ENCODE measurements around the gene CRACDL. TPM values are rescaled to one million over a fixed set of nuclear protein-coding genes. Genes with fewer than 3 reads are reported as not detected.

Gene CRACDL
- total and polyA plus RNA-seq, 2 donors: 2.4 to 6.2 TPM

DNA sequence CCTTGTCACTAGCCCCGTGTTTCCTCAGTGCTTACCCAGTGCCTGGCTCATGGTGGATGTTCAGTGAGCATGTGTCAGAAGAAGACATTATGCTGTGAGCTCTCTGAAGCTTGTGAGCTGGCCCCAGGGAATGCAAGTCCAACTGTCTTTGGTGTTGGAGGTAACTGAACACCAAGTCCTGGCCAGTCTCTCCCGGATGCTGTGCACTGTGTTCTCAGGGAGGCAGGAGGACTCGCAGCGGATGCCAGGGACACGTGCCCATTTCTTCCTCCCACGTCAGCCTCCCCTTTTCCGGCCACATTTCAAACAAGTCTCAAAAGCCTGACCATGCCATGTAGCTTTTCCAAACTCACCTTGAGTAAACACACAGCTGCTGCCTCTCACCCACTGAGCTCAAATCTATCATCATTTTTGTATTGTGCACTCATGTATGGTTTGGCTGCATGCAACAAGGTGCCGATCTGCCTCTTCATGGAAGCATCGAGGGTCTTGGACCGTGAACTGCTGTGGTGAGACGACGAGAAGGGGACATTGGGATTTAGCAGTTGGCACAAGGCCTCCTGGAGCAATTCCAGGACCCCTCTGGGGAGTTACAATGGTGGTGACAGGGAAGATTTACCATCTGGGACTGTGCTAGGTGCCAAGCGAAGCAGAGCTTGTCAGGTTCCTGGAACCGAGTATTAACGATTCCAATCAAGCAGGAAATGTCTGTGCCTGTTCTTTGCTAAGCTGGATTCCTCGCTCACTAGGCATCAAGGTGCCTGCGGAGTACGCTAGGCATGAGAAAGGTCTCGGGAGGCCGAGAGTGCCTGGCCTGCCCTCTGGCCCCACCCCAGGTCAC, 160.7 kb downstream of the CRACDL start:
- Histone ChIP-seq H3K36me3 (ENCODE audit: insufficient read depth) (no peaks in the 10 kb centered on the region), H3K4me1 (ENCODE audit: insufficient read depth) (no peaks in the 10 kb centered on the region), H3K4me3 (ENCODE audit: low read depth, low read length) (no peak overlapping the region), H3K27ac (ENCODE audit: low read depth) (no peak overlapping the region)
- WGBS: 58% methylated on average over 20 of the region's 20 CpGs
- DNase-seq (ENCODE audit: extremely low spot score): no peak

DNA sequence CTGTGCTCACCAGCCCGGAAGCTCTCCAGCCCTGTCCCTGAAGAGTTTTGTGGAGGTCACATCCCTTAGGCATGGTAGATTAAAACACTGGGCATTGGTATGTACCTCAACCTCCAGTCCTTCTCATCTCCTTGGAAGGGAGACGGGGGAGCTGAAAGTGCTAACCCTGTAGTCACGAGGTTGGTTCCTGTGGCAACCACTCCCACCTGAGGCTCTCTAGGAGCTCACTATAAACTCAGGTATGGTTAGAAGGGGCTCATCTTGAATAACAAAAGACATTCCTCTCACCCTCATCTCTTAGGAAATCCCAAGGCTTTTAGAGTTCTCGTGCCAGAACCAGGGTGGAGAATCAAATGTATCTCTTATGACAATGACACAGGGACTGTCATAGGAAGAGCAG, 162.1 kb downstream of the CRACDL start:
- Histone ChIP-seq H3K4me1 (ENCODE audit: insufficient read depth) (no peaks in the 10 kb centered on the region), H3K27ac (ENCODE audit: low read depth) (no peak overlapping the region), H3K4me3 (ENCODE audit: low read depth, low read length) (no peak overlapping the region), H3K36me3 (ENCODE audit: insufficient read depth) (no peaks in the 10 kb centered on the region)
- no peak for DNase-seq (ENCODE audit: extremely low spot score)
- WGBS: 91% methylated on average over 4 of the region's 4 CpGs

DNA sequence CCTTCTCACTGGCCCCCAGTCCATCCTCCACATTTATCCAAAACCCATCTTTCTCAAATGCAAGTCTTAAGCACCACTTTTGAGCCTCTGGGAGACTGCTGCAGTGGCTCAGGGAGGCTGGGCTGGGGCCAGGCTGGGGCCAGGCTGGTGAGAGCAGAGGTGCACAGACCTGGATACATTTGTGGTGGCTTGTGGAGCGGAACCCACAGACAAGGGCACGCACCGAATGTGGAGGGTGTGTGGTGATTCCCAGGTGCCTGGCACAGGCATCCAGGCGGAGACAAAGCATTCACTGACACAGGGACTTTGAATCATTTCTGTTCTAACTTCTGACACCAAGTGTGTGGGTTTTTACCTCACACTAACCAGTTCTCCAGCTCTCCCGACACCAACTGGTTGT, 162.9 kb downstream of the CRACDL start:
- no peak for DNase-seq (ENCODE audit: extremely low spot score)
- Histone ChIP-seq H3K4me3 (ENCODE audit: low read depth, low read length) (no peak overlapping the region), H3K27ac (ENCODE audit: low read depth) (no peak overlapping the region), H3K36me3 (ENCODE audit: insufficient read depth) (no peaks in the 10 kb centered on the region), H3K4me1 (ENCODE audit: insufficient read depth) (no peaks in the 10 kb centered on the region)
- 87% methylated on average over 5 of the region's 5 CpGs for WGBS

DNA sequence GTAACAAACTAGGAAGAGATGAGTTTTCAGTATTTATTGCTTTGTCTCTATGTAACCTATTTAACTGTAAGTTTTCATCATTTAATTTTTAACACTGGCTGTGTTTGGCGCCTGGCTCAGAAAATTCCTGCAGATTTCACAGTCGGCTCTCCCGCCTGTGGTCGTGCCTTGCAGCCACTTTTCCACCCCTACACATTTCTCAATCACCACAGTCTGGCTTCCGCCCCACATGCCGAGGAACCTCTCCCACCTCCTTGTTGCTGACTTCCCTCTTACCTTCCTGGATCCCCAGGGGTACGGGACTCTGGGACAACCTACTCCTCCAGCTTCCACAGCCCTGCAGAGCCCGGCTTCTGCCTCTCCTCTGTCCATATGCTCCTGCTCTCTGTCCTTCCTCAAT, 163.5 kb downstream of the CRACDL start:
- H3K27ac ChIP-seq (ENCODE audit: low read depth): no peak overlapping the region
- no peak for DNase-seq (ENCODE audit: extremely low spot score)
- no peak overlapping the region for H3K4me3 ChIP-seq (ENCODE audit: low read depth, low read length)
- no peaks in the 10 kb centered on the region for H3K36me3 ChIP-seq (ENCODE audit: insufficient read depth)
- 83% methylated on average over 8 of the region's 8 CpGs for WGBS
- H3K4me1 ChIP-seq (ENCODE audit: insufficient read depth): no peaks in the 10 kb centered on the region

DNA sequence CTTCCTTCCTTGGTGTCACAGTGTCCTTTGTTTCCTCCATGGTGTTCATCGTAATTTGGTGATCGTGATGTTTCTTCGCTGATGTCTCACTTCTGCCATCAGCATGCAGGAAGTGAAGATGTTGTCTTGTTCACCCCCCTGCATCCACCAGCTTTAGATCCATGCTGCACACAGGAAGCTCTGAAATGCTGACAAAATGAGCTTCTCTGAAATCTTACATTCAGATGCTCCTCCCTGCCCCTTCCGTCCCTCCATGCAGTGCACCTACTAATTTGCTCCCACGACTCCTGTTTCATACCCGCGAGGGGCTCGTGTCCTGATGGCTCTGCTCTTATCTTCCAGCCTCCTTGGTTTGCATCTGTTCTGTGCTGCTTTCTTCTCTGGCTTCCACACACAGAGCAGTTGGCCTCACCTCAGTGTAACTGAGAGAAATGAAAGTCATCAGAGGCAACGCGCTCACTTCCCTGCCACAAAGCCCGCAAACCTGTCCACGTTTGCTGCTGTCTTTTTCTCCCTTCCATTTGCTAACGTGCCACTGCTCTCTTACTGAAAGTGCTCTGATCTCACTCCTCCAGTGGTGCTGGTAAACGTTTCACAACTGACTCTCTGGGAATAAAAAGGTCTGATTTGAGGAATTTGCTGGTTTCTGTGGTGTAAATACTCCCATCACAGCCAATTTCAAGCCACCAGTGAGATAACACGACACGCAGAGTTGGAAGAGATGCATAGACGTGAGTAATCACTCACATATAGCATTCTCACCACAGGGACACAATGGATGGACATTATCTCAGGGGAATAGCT, 164.1 kb downstream of the CRACDL start:
- no peaks in the 10 kb centered on the region for H3K4me1 ChIP-seq (ENCODE audit: insufficient read depth)
- no peak for DNase-seq (ENCODE audit: extremely low spot score)
- no peak overlapping the region for H3K4me3 ChIP-seq (ENCODE audit: low read depth, low read length)
- WGBS: 41% methylated on average over 17 of the region's 17 CpGs
- H3K27ac ChIP-seq (ENCODE audit: low read depth): no peak overlapping the region
- H3K36me3 ChIP-seq (ENCODE audit: insufficient read depth): no peaks in the 10 kb centered on the region

DNA sequence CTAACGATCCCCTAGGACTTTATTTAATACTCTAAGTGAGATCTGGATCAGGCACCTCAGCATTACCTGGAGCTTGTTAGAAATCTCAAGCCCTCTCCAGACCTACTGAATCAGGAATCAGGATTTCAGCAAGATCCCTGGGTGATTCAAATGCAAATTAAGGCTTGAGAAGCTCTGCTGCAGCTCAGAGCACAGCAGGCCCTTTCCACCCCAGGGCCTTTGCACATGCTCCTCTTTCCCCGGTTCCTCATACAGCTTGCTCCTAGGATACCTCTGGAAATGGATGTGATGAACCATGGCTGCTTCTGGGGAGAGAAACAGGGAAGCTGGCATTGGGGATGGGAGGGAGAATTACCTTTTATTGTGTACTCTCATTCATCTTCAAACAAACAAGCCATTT, 164.8 kb downstream of the CRACDL start:
- no peak overlapping the region for H3K4me3 ChIP-seq (ENCODE audit: low read depth, low read length)
- H3K36me3 ChIP-seq (ENCODE audit: insufficient read depth): no peaks in the 10 kb centered on the region
- H3K27ac ChIP-seq (ENCODE audit: low read depth): no peak overlapping the region
- DNase-seq (ENCODE audit: extremely low spot score): no peak
- no peaks in the 10 kb centered on the region for H3K4me1 ChIP-seq (ENCODE audit: insufficient read depth)
- WGBS: 83% methylated on average over 2 of the region's 2 CpGs

DNA sequence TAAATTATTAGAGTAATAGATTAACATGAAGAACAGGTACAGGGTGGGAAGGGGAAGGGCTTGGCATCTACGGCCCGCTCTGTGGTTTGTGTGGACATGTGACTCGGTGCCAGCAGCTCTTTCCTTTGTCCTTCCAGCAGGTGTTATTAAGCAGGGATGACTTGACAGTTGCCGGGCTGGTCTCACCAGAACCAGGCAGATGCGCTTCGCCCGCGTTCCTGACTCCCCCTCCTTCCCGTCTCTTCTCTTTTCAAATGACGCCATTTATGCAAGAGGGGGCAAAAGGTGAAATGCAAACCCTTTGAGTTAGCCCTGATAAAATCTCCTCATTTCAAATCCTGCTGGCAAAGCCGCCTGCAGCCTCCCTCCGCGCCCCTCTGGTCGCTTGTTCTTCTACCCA, 166.2 kb downstream of the CRACDL start:
- H3K4me1 ChIP-seq (ENCODE audit: insufficient read depth): no peaks in the 10 kb centered on the region
- DNase-seq (ENCODE audit: extremely low spot score): no peak
- H3K36me3 ChIP-seq (ENCODE audit: insufficient read depth): no peaks in the 10 kb centered on the region
- H3K4me3 ChIP-seq (ENCODE audit: low read depth, low read length): no peak overlapping the region
- 60% methylated on average over 14 of the region's 14 CpGs for WGBS
- H3K27ac ChIP-seq (ENCODE audit: low read depth): no peak overlapping the region

DNA sequence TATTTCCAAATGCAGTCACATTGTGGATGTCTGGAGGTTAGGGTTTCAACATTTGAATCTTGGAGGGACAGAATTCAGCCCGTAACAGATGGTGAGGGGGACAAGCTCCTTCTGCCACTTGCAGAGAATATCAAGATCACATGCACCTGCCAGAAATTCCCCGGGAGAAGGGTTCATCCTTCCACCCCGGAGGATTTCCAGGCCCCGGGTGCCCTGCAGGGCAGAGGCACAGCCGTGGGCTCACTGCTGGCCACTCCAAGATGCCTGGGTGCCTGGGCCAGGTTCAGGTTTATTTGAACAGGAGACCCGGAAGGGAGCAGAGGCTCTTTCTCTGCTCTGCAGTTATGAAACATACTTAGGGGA, 166.9 kb downstream of the CRACDL start:
- Histone ChIP-seq H3K4me1 (ENCODE audit: insufficient read depth) (no peaks in the 10 kb centered on the region), H3K27ac (ENCODE audit: low read depth) (no peak overlapping the region), H3K36me3 (ENCODE audit: insufficient read depth) (no peaks in the 10 kb centered on the region), H3K4me3 (ENCODE audit: low read depth, low read length) (no peak overlapping the region)
- 87% methylated on average over 6 of the region's 6 CpGs for WGBS
- no peak for DNase-seq (ENCODE audit: extremely low spot score)

DNA sequence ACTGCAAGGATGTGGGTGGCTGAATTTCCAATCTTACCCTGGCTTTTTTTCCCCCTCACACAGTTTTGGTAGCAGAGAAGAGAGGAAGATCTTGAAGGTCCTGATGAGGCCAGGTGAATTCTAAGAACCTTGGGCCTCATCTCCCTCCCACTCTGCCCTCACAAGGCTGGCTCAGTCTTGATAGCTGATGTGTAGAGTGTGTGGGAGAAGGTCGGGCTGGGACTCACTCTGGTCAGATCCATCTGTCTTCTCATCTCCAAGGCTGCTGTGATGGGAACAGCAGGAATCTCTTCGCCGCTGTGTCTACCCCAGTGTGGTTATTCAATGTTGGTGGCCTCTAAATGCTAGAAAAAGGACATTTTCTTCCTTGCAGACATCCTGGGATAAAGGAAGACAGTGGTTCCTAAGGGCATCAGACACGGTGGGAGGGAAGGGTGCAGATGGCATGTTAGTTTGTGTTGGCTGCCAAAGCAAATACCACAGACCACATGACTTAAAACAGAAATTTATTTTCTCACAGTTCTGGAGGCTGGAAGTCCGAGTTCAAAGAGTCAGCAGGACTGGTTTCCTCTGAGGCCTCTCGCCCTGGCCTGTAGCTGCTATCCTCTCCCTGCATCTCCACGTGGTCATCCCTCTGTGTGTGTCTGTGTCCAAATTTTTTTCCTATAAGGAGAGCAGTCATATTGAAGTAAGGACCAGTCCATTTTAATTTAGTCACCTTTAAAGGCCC, 167.5 kb downstream of the CRACDL start:
- 74% methylated on average over 7 of the region's 7 CpGs for WGBS
- no peak for DNase-seq (ENCODE audit: extremely low spot score)

DNA sequence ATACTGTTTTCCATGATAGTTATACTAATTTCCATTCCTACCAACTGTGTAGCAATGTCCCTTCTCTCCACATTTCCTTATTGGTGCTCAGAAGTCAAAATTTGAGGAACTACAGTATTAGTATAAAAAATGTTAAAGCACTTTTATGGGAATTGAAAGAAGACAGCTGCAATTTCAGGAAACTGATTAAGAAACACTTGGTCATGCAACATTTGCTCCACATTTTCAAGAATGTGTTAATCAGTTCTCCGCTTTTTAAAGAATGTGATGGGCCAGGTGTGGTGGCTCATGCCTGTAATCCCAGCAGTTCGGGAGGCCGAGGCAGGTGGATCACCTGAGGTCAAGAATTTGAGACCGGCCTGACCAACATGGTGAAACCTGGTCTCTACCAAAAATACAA, 171.5 kb downstream of the CRACDL start:
- WGBS: 89% methylated on average over 4 of the region's 4 CpGs
- no peak overlapping the region for H3K4me3 ChIP-seq (ENCODE audit: low read depth, low read length)
- H3K4me1 ChIP-seq (ENCODE audit: insufficient read depth): no peaks in the 10 kb centered on the region
- no peaks in the 10 kb centered on the region for H3K36me3 ChIP-seq (ENCODE audit: insufficient read depth)
- H3K27ac ChIP-seq (ENCODE audit: low read depth): no peak overlapping the region
- no peak for DNase-seq (ENCODE audit: extremely low spot score)

More for the DNA sequence above, 167.5 kb downstream of the CRACDL start:
- no peaks in the 10 kb centered on the region for H3K4me1 ChIP-seq (ENCODE audit: insufficient read depth)
- no peaks in the 10 kb centered on the region for H3K36me3 ChIP-seq (ENCODE audit: insufficient read depth)
- no peak overlapping the region for H3K4me3 ChIP-seq (ENCODE audit: low read depth, low read length)
- H3K27ac ChIP-seq (ENCODE audit: low read depth): no peak overlapping the region

DNA sequence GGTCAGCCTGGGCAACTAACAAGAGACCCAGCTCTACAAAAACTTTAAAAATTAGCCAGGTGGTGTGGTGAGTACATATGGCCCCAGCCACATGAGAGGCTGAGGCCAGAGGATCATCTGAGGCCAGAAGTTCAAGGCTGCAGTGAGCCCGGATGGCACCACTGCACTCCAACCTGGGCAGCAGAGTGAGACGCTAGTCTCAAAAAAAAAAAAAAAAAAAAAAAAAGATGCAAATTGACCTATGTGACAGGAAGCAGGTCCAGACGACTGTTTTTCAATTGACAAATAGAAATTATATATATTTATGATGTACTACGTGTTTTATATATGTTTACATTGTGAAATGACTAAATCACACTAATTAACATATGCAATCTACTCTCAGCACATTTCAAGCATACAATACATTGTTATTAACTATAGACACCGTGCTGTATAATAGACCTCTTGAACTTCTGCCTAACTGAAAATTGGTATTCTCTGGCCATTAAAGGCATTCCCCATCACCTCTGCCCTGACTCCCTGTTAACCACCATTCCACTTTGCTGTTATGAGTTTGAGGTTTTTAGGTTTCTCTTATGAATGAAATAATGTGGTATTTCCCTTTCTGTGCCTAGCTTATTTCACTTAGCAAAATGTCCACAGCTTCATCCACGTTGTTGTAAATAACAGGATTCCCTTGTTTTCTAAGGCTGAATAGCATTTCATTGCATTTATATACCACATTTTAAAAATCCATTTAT, 172.6 kb downstream of the CRACDL start:
- no peak for DNase-seq (ENCODE audit: extremely low spot score)
- H3K27ac ChIP-seq (ENCODE audit: low read depth): no peak overlapping the region
- 76% methylated on average over 6 of the region's 6 CpGs for WGBS

DNA sequence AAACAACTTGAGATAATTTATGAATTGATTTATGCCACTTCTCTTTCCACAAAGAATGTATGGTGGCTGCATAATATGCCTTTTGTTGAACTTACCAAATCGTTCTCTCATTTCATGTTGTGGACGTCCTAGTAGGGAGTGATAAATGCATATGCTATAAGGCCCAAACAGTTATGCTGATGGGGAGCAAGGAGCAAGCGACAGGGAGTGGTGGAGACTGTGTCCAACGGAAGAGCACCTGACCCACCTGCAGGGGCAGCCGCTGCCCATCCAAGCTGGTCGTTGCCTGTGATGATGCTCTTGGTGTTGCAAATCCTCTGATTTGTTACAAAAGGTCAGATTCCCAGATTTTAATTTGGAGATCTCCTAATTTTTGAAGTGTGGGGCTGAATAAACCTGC, 174.1 kb downstream of the CRACDL start:
- 83% methylated on average over 6 of the region's 6 CpGs for WGBS
- H3K27ac ChIP-seq (ENCODE audit: low read depth): no peak overlapping the region
- no peak for DNase-seq (ENCODE audit: extremely low spot score)
- no peaks in the 10 kb centered on the region for H3K36me3 ChIP-seq (ENCODE audit: insufficient read depth)
- H3K4me1 ChIP-seq (ENCODE audit: insufficient read depth): no peaks in the 10 kb centered on the region
- no peak overlapping the region for H3K4me3 ChIP-seq (ENCODE audit: low read depth, low read length)

More for the DNA sequence above, 172.6 kb downstream of the CRACDL start:
- Histone ChIP-seq H3K4me1 (ENCODE audit: insufficient read depth) (no peaks in the 10 kb centered on the region), H3K4me3 (ENCODE audit: low read depth, low read length) (no peak overlapping the region), H3K36me3 (ENCODE audit: insufficient read depth) (no peaks in the 10 kb centered on the region)

DNA sequence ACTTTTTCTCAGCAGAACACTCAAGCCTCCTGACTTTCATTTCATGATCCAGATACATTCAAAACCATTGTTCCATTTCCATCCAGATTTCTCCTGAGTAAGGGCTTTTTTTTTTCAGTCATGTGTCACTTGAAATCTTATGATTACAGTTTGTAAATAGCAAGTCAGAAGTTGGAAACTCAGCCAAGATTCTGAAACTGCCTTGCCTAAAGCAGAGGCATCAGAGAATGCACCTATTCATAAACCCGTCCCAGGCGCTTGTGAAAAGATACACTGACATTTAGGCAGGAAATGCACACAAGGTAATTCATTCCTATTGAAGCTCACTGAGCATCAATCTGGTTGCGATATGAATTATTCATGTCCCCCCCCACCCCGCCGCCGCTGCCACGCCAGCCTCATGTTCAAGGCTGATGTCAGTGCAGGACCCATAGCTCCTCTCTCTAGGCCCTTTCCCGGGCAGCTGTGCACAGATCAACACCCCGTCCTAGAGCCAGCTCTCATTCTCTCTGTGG, 174.7 kb downstream of the CRACDL start:
- DNase-seq (ENCODE audit: extremely low spot score): no peak
- Histone ChIP-seq H3K27ac (ENCODE audit: low read depth) (no peak overlapping the region), H3K4me3 (ENCODE audit: low read depth, low read length) (no peak overlapping the region), H3K4me1 (ENCODE audit: insufficient read depth) (no peaks in the 10 kb centered on the region), H3K36me3 (ENCODE audit: insufficient read depth) (no peaks in the 10 kb centered on the region)
- WGBS: 58% methylated on average over 9 of the region's 9 CpGs

All from urinary bladder (tissue), 4 donors.